ENCODE measurements around the gene DNASE1L3. TPM values are rescaled to one million over a fixed set of nuclear protein-coding genes. Genes with fewer than 3 reads are reported as not detected.

Gene DNASE1L3
- total and polyA plus RNA-seq, 2 of the 13 experiments (the other 11 are each of a cell fraction or from before 2014, with no cell fraction given) = 0.86 to 1.7 TPM

GRCh38 chr3:58251631-58252035 lies 40.9 kb upstream of the DNASE1L3 start (continued):
- TF ChIP-seq CREB1 (IDR thresholded peaks at IDR 0.05) (no peak), CREB1 (CRISPR knock-in tag; IDR thresholded peaks at IDR 0.05) (no peak), ZNF740 (CRISPR knock-in tag; IDR thresholded peaks at IDR 0.05) (no peak), PAF1 (CRISPR knock-in tag; IDR thresholded peaks at IDR 0.05) (no peak), CAMTA2 (CRISPR knock-in tag; IDR thresholded peaks at IDR 0.05; ENCODE audit: borderline replicate concordance) (no peak), HOXA3 (CRISPR knock-in tag; IDR thresholded peaks at IDR 0.05) (no peak)

DNA sequence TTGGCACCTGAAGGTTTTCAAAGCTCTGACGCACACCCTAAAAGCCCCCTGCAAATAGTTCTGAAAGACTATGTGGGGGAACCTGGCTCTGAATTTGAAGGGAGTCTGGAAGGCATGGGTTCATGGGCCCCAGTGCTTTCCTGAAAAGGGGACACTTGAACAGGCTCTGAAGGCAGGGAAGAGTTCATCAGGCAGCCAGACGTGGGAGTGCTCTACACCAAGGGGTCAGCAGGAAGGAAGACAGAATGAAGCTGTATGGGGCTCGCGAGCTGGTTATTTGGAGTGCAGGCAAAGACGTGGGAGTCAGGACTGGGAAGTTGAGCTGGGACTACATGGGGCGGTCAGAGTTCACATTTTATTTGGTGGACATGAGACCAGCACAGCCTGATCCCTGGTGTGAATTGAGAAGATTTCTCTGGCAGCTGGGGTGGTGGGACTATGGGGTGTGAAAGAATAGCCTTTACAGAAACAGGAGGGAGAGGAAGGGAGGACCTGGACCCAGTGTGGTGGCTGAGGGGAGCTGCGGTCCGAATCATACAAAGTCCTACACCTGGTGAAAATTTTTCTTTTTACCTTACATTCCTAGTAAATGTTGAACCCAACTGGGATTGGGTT lies 39.4 kb upstream of the DNASE1L3 start:
- Histone ChIP-seq H3K9me3 (ENCODE audit: low read length) (no peaks in the 10 kb centered on the region), H3K9ac (ENCODE audit: insufficient read depth, low read depth, low read length) (peak overlapping the region; percentile 42), H3K27me3 (ENCODE audit: control insufficient read depth in 1 of 2, insufficient read depth in 2 of 2, low read length in 2 of 2) (no peaks in the 10 kb centered on the region), H2AFZ (ENCODE audit: low read length) (no peak overlapping the region), H3K4me1 (ENCODE audit: insufficient read depth, low read length) (peaks cover 54% of the 10 kb centered on the region), H3K36me3 (replicated peaks in 1 of 2; ENCODE audit: control insufficient read depth in 1 of 2, insufficient read depth in 2 of 2, low read length in 2 of 2) (peaks cover 0 to 3% of the 10 kb centered on the region in 2 experiments; a peak in 1 of 5 replicates), H4K20me1 (ENCODE audit: insufficient read depth, low read length) (no peaks in the 10 kb centered on the region), H3K79me2 (ENCODE audit: insufficient read depth, low read length) (no peaks in the 10 kb centered on the region), H3K27ac (ENCODE audit: extremely low read length, insufficient read depth, low read length) (peak overlapping the region; percentile 67), H3K4me3 (replicated peaks in 1 of 3; ENCODE audit: insufficient read depth in 1 of 3, low read depth in 2 of 3, low read length in 3 of 3) (peak overlapping the region in 1 of 3 experiments; percentile 22; a peak in 2 of 6 replicates), H3K4me2 (ENCODE audit: low read depth, low read length) (peak overlapping the region; percentile 74)
- DNase-seq (ENCODE audit: low spot score) = no peak
- intact Hi-C loops (cut with micrococcal nuclease; ENCODE audit: unreplicated experiment) (no loop called here), in situ Hi-C loops (cut with HindIII; ENCODE audit: extremely low pct_ligation_motif_present, low pct_unique_long_range_greater_than_20kb) (no loop called here)
- ATAC-seq = peak; percentile 69
- peak; percentile 12 for FAIRE-seq
- ChIA-PET CTCF (ENCODE audit: low intra/inter-chr PET ratio, low total read pairs) (no interaction called here), POLR2A (interaction anchor here (0.8 to 2.3 kb wide), 2 partner anchors 49 to 56 kb away, joined by 3 to 11 read pairs; partner anchors contain the start of genes HTD2 and RPP14)
- WGBS (ENCODE audit: low lambda C conversion rate) = 49% methylated on average over 8 of the region's 8 CpGs
- BruUV-seq (replicated peaks) = no TSS peak
- TF ChIP-seq, protein P1, sequence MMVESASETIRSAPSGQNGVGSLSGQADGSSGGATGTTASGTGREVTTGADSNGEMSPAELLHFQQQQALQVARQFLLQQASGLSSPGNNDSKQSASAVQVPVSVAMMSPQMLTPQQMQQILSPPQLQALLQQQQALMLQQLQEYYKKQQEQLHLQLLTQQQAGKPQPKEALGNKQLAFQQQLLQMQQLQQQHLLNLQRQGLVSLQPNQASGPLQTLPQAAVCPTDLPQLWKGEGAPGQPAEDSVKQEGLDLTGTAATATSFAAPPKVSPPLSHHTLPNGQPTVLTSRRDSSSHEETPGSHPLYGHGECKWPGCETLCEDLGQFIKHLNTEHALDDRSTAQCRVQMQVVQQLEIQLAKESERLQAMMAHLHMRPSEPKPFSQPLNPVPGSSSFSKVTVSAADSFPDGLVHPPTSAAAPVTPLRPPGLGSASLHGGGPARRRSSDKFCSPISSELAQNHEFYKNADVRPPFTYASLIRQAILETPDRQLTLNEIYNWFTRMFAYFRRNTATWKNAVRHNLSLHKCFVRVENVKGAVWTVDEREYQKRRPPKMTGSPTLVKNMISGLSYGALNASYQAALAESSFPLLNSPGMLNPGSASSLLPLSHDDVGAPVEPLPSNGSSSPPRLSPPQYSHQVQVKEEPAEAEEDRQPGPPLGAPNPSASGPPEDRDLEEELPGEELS (CRISPR knock-in tag; IDR thresholded peaks at IDR 0.05) = no peak
- TF ChIP-seq PRPF4 (IDR thresholded peaks at IDR 0.05; ENCODE audit: low read depth, low read length, poor library complexity, severe bottlenecking) (no peak), ZSCAN20 (CRISPR knock-in tag; IDR thresholded peaks at IDR 0.05; ENCODE audit: borderline replicate concordance) (no peak), AGO2 (optimal IDR thresholded peaks at IDR 0.05; ENCODE audit: low read depth, low read length) (no peak), XRCC5 (optimal IDR thresholded peaks at IDR 0.05; ENCODE audit: low read length) (peak; percentile 7), KAT7 (CRISPR knock-in tag; IDR thresholded peaks at IDR 0.05; ENCODE audit: borderline replicate concordance) (no peak), ZNF343 (CRISPR knock-in tag; IDR thresholded peaks at IDR 0.05) (0 out of 2 replicates have a peak, but pooled peaks have one; percentile 6), ZNF121 (CRISPR knock-in tag; IDR thresholded peaks at IDR 0.05) (peak; percentile 77), ZNF770 (CRISPR knock-in tag; IDR thresholded peaks at IDR 0.05) (no peak), TOPORS (CRISPR knock-in tag; IDR thresholded peaks at IDR 0.05) (0 out of 2 replicates have a peak, but pooled peaks have one; percentile 8), REPIN1 (CRISPR knock-in tag; IDR thresholded peaks at IDR 0.05; ENCODE audit: borderline replicate concordance, low read depth) (no peak), NFATC3 (CRISPR knock-in tag; IDR thresholded peaks at IDR 0.05) (no peak), ZNF296 (CRISPR knock-in tag; conservative IDR thresholded peaks at IDR 0.05) (no peak)
